NCI-H2171 treated with DMSO at 0.1 percent for 48 hours (cell line): ENCODE results near the gene NTRK1.

Source experiments
- DNase-seq: peaks from one replicate; lab custom pipeline; 2025; lab: John Stamatoyannopoulos, UW

NTRK1 gene

GRCh38 chr1:156860628-156861423, at the start of gene NTRK1:
TSS of gene NTRK1 (plus strand) at chr1:156860865. CDS start at chr1:156860935, 70 bp downstream.
- peak; percentile 85 for DNase-seq

GRCh38 chr1:156811168-156811567, 49.5 kb upstream of the NTRK1 start:
- no peak for DNase-seq

GRCh38 chr1:156812293-156812990, 48.2 kb upstream of the NTRK1 start:
- DNase-seq: no peak

- DNase-seq: no peak
Observed at GRCh38 chr1:156813298-156813697, 47.4 kb upstream of the NTRK1 start.

GRCh38 chr1:156813750-156814570, 46.7 kb upstream of the NTRK1 start:
- DNase-seq: peak; percentile 67

- no peak for DNase-seq
Observed at GRCh38 chr1:156814571-156815260, 45.9 kb upstream of the NTRK1 start.

GRCh38 chr1:156815307-156815826, 45.3 kb upstream of the NTRK1 start:
- DNase-seq: no peak

- DNase-seq: no peak
Observed at GRCh38 chr1:156815961-156816422, 44.7 kb upstream of the NTRK1 start.

GRCh38 chr1:156816561-156817328, 43.9 kb upstream of the NTRK1 start, which contains the start of gene SH2D2A:
TSS of gene SH2D2A (minus strand) at chr1:156816848. CDS start at chr1:156816708, 140 bp downstream.
- DNase-seq: no peak

- DNase-seq: no peak
Observed at GRCh38 chr1:156821801-156822200, 38.9 kb upstream of the NTRK1 start.

GRCh38 chr1:156822680-156823079, 38.0 kb upstream of the NTRK1 start:
- no peak for DNase-seq

- DNase-seq: no peak
Observed at GRCh38 chr1:156823210-156823790, 37.4 kb upstream of the NTRK1 start.

GRCh38 chr1:156826630-156827029, 34.0 kb upstream of the NTRK1 start:
- DNase-seq: no peak

GRCh38 chr1:156828400-156829124, 32.1 kb upstream of the NTRK1 start:
- DNase-seq: no peak

GRCh38 chr1:156832434-156832833, 28.2 kb upstream of the NTRK1 start:
- no peak for DNase-seq

GRCh38 chr1:156833603-156834002, 27.1 kb upstream of the NTRK1 start:
- DNase-seq: no peak

GRCh38 chr1:156834322-156834721, 26.3 kb upstream of the NTRK1 start:
- DNase-seq: no peak

GRCh38 chr1:156836041-156836654, 24.5 kb upstream of the NTRK1 start:
- DNase-seq: no peak

- DNase-seq: no peak
Observed at GRCh38 chr1:156836892-156837291, 23.8 kb upstream of the NTRK1 start.
